A172 (cell line): Measurements from ENCODE around the gene RUNX2. TPM values are rescaled to one million over a fixed set of nuclear protein-coding genes. Genes with fewer than 3 reads are reported as not detected.

Experiments used
- DNase-seq: peaks from one replicate; pipeline ENCODE4 v3.0.0-alpha.2; 2015; ENCODE audit warnings: low spot score
- total RNA-seq: library from RNA; depleted of rRNA; stranded (reverse); fragments of >200 nt; shearing (Covaris generic); gene quantifications from 2 replicates; pipeline ENCODE4 v1.2.3, GENCODE V29; 2014

Gene RUNX2
- total RNA-seq, 1 experiment from 2014 or later: 1.1 TPM

- DNase-seq: no peak
Measured at GRCh38 chr6:45677381-45678284, 349.5 kb downstream of the RUNX2 start.

DNA sequence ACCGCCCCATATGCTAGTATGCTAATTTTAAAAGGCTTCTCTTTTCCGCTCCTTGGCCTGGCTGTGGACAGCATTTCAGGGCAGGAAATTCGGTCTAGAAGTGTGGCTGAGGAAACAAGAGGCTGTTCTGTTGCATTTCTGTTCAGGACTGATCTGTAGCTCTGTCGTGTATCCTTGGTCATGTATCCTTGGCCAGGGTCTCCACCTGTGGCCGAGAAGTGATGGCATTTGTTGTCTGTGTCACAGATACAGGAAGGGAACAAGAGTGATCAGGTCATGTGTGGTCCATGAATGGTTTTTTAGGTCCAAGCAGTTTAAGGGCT is 350.1 kb downstream of the RUNX2 start:
- DNase-seq: no peak

DNA sequence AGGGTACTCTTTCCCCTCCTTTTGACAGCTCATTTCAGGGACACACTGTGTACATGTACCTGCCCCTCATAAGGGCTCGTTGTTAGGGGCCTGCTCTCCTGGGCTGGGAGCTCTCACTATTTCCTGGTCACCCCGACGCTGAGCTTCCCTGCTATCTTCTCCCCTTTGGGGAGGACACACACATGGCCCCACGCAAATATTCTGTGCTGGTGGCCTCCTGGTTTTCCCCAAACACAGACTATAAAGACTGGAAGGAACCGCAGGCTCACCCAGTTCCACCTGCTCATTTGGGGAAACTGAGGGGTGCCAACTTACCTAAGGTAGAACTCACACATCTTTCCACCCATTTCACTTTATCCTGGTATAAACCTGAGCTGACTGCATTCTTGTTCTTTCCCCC is 351.0 kb downstream of the RUNX2 start:
- DNase-seq: no peak

DNA sequence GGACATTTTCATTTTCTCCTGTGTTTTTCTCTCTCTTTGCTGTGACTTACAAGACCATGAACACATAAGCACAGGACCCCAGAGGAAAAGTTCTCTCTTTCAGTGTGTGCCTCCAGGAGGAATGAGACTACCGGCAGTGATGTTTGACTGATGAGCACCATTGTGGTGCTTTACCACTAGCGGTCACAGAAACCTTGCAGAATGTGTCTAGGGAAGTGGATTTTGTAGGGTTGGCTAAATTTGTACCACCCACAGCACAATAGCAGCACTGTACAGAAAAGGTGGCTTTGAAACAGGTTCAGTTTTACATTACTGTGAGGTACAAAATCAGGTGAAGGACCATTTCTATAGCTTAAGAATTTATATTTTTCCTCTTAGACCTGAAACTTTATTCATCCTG is 351.5 kb downstream of the RUNX2 start:
- DNase-seq: no peak

DNA sequence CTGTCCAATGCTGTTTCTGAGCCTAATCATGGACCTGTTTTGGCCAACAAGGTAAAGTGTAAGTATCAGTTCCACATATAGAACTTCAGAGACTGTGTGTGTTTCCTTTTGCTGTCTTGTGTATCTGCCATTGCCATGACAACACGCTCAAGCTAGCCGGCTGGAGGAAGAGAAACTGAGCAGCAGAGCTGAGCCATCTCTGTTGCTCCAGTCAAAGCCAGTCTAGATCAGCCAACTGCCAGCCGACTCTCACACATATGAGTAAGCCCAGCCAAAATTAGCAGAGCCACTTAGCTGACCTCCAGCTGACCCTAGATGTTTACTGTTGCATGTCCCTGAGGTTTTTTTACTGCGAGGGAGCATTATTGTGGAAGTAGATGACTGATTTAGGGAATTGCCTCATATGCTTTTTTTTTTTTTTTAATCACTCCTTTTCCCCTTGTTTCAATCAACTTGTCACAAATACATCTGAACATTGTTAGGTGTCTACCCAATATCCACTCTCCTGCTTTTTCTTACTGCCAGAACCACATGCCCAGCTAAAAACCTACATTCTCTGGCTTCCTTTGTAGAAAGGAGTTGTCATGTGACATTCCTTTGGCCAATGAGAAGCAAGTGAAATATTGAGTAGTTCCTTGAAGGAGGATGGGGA is 353.9 kb downstream of the RUNX2 start:
- DNase-seq: peak; percentile 37

GRCh38 chr6:45684476-45684875 is 356.3 kb downstream of the RUNX2 start:
- DNase-seq: no peak

DNA sequence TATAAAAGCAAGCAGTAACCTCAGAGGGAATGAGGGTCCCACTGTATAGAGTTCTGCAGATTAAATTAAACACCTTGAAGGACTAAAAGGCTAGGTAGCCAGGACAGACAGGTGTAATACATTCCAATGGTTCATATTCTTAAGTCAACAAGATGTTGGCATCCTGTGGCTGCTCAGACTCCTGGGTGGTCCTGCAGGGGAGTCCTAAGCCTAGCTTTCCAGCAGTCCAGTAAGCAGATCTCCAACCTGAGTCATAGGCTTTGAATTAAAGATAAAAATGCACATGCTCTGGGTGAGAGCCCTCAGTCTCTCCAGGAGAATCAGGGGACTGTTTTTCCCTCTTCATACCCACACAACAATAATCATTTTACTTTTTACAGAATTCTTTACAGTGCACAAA is 356.9 kb downstream of the RUNX2 start:
- no peak for DNase-seq

- no peak for DNase-seq
Measured at GRCh38 chr6:45686841-45687569, 358.9 kb downstream of the RUNX2 start.

DNA sequence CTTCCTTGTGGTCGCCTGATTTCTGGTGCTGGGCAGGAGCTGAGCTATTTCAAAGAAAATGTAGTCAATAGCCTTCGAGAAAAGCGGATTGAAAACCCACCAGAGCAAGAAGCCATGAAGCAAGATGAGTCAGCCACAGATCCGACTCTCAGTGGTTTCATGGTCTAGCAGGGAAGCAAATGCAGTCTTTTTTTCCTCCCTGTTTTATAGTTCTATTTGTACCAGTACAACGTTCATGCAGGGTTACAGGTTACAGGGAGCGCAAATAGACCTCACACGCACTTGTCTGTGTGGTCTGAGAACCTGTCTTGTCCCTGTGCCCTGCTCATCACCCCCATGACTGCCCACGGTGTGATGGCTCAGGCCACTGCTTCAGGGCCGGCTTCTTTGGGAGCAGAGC is 359.4 kb downstream of the RUNX2 start:
- no peak for DNase-seq

GRCh38 chr6:45688180-45688579 is 360.1 kb downstream of the RUNX2 start:
- DNase-seq: no peak

- DNase-seq: no peak
Measured at GRCh38 chr6:45689926-45690615, 361.9 kb downstream of the RUNX2 start.

DNA sequence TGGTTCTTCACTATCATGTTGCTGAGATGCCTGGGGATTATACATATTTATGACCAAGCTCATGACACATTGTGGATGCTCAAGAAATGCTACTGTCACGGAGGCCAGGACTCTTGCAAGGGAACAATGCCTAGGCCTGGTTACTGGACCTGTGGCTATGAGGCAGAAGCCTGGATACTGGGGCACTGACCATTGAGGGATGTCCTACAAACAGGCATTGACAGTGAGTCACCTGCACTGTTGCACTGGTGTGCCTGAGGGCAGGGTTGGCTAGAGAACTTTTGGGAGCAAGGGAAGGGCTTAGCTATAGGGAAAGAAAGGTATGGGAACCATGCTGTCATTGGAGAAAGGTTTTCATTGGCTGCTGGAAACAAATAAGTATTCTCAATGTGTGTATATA is 362.7 kb downstream of the RUNX2 start:
- no peak for DNase-seq

GRCh38 chr6:45691426-45691825 is 363.3 kb downstream of the RUNX2 start:
- DNase-seq: no peak

DNA sequence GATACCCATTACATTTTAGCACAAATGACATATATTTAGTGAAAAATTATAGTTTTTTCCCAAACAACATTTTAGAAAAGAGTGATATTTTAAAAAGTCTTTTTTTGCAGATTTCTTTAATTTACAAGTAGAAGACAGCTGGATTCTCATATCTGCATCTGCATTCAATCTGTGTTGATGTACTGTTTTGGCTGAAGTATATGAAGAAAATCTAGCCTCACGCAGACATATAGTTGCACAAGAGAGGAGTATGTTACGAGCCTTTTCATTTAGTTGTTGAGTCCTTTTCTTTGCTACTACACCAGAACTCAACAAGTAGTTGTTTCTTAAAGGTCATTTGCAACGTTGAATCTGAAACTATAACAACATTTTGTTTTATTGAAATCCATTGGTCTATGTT is 363.9 kb downstream of the RUNX2 start:
- no peak for DNase-seq

DNA sequence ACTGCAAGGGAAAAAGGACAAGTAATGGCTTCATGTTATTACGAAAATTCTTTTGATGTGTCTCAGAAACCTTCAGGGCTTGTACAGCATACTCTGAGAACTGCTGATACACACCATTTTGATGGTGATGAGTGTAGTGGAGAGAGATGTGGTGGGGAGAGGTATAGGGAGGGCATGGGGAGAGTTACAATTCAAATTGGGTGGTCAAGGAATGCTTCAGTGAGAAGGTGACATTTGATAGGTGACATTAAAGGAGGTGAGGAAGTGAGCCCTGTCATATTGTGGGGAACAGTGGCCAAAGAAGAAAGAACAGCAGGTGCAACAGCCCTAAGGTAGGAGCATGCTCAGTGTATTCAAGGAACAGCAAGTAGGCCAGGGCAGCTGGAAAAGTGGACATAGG is 368.6 kb downstream of the RUNX2 start:
- no peak for DNase-seq

DNA sequence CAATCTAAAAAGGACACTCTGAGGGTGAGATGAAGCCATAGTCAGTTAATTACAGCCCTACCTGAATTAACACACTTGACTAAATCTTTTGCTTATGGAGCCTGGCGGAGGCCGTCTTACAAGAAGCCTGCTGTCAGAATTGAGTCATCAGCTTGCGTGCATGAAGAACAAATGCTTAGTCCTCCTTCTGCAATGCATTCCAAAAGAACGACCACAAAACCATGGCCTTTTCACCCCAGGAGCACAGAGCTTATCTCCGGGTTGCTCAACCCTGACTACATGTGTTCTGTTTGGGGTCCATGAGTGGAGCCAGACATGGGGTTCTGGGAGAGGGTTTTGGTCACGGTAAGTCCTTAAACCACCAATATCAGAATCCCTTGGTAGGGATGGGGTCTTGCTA is 369.5 kb downstream of the RUNX2 start:
- DNase-seq: peak; percentile 81

GRCh38 chr6:45698046-45698445 is 369.9 kb downstream of the RUNX2 start:
- DNase-seq: no peak

DNA sequence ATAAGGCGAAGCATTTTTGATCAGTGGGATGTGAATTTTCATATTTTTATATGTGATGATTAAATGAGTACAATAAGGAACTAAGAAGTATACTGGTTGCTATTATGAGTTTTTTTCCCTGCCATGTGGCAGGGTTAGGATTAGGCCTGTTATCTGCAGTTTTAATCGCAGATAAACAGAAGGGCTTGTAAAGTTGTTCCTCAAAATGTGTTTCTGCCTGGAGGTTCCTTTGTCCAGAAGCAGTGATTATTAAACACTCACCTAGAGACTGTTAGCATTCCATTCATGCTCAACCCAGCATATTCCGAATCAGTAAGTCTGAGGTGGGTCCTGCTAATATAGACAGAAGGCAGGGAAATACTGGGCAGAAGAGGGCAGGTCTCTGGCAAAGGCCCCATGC is 371.5 kb downstream of the RUNX2 start:
- no peak for DNase-seq

GRCh38 chr6:45702849-45703739 is 375.0 kb downstream of the RUNX2 start:
- no peak for DNase-seq

DNA sequence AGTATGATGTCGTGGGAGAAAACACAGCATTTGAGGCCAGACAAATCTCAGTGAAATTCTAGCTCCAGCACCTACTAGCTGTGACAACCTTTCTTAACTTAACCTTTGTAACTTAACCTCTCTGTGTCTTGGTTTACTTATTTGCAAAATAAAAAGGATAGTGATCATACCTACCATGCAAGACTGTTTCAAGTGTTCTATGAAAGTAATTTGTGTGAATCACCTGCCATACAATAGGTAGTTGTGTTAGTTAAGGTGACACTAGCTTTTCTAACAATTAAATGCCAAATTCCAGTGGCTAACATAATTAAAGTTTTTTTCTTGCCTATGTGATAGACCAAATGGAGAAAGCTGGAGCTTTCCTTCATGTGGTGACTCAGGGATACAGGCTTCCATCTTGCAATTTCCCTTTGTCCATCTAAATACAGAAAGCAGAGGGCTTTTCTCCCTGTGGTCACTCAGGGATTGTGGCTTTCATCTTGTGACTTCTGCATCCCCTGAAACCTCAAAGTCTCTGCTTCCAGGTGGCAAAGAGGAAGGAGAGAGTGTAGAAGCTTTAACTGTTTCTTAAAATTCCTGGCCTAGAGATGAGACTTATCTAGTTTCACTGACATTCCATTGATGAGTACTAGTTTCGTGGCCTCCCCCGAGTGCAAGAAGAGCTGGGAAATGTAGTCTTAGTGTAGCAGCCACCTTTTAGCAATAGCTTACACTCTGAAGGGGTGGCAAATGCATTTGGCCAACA is 376.1 kb downstream of the RUNX2 start:
- DNase-seq: no peak
